Muscle layer of duodenum (tissue), 2 donors: ENCODE measurements around the gene MEFV.
"Not testable (repeated sequence)": the region's sequence is repeated elsewhere in the genome, so short reads cannot be mapped to it uniquely, and the experiment has no call there.

Experiments
- H3K27ac ChIP-seq: one replicate; pipeline ENCODE4 v1.7.0; 2013; ENCODE audit warnings: mild to moderate bottlenecking, low read length
- H3K27me3 ChIP-seq: one replicate; pipeline ENCODE4 v1.7.0; 2013; ENCODE audit warnings: low read depth, mild to moderate bottlenecking, control low read depth, low read length
- H3K36me3 ChIP-seq, 2 donors: one replicate each; pipeline ENCODE4 v1.7.0; 2013; ENCODE audit warnings: low read length in 2 of 2, control low read depth in 1 of 2, mild to moderate bottlenecking in 1 of 2; ENCODE audit not compliant: insufficient read depth in 2 of 2, control insufficient read depth in 1 of 2
- H3K4me1 ChIP-seq, 2 donors: one replicate each; pipeline ENCODE4 v1.7.0; 2013; ENCODE audit warnings: low read length in 2 of 2, mild to moderate bottlenecking in 2 of 2, control low read depth in 1 of 2, moderate library complexity in 1 of 2; ENCODE audit not compliant: insufficient read depth in 2 of 2, control insufficient read depth in 1 of 2
- H3K4me3 ChIP-seq, 2 donors: one replicate each; pipeline ENCODE4 v1.7.0; 2013; ENCODE audit warnings: low read length in 2 of 2, low read depth in 1 of 2, mild to moderate bottlenecking in 1 of 2
- H3K9me3 ChIP-seq, 2 donors: one replicate each; pipeline ENCODE4 v1.7.0; 2013; ENCODE audit warnings: low read length in 2 of 2, control low read depth in 1 of 2, mild to moderate bottlenecking in 1 of 2; ENCODE audit not compliant: control insufficient read depth in 1 of 2
- donor health status: healthy.

The MEFV gene

GRCh38 chr16:3214904-3215600 lies 41.4 kb downstream of the MEFV start:
- no peak overlapping the region for H3K4me3 ChIP-seq
- H3K4me1 ChIP-seq, result no peaks in the 10 kb centered on the region
- H3K27me3 ChIP-seq, result no peaks in the 10 kb centered on the region
- no peak overlapping the region for H3K27ac ChIP-seq
- no peaks in the 10 kb centered on the region for H3K36me3 ChIP-seq
- peaks cover 0 to 6% of the 10 kb centered on the region in 2 donors for H3K9me3 ChIP-seq

DNA sequence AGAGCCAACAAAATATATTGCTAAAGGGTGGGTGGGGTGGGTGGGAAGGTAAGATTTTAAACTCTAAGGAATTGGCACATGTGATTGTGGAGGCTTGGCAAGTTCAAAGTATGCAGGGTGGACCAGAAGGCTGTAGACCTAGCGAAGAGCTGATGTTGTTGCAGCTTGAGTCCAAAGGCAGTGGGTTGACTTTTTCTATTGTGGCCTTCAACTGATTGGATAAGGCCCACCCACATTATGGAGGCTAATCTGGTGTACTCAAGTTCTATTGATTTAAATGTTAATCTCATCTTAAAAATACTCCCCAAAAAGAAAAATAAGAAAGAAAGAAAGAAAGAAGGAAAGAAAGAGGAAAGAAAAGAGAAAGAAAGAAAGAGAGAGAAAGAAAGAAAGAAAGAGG lies 43.9 kb downstream of the MEFV start:
- H3K9me3 ChIP-seq, result peaks cover 0 to 2% of the 10 kb centered on the region in 2 donors
- H3K27ac ChIP-seq, result no peak overlapping the region
- H3K27me3 ChIP-seq, result no peaks in the 10 kb centered on the region
- H3K36me3 ChIP-seq, result no peaks in the 10 kb centered on the region
- H3K4me3 ChIP-seq, result no peak overlapping the region
- H3K4me1 ChIP-seq, result no peaks in the 10 kb centered on the region

- no peaks in the 10 kb centered on the region for H3K4me1 ChIP-seq
- H3K4me3 ChIP-seq, result no peak overlapping the region
- no peaks in the 10 kb centered on the region for H3K27me3 ChIP-seq
- H3K36me3 ChIP-seq, result no peaks in the 10 kb centered on the region
- H3K9me3 ChIP-seq, result peaks cover 0 to 1% of the 10 kb centered on the region in 2 donors
- H3K27ac ChIP-seq, result no peak overlapping the region
Observed at GRCh38 chr16:3212006-3212405, 44.4 kb downstream of the MEFV start.

DNA sequence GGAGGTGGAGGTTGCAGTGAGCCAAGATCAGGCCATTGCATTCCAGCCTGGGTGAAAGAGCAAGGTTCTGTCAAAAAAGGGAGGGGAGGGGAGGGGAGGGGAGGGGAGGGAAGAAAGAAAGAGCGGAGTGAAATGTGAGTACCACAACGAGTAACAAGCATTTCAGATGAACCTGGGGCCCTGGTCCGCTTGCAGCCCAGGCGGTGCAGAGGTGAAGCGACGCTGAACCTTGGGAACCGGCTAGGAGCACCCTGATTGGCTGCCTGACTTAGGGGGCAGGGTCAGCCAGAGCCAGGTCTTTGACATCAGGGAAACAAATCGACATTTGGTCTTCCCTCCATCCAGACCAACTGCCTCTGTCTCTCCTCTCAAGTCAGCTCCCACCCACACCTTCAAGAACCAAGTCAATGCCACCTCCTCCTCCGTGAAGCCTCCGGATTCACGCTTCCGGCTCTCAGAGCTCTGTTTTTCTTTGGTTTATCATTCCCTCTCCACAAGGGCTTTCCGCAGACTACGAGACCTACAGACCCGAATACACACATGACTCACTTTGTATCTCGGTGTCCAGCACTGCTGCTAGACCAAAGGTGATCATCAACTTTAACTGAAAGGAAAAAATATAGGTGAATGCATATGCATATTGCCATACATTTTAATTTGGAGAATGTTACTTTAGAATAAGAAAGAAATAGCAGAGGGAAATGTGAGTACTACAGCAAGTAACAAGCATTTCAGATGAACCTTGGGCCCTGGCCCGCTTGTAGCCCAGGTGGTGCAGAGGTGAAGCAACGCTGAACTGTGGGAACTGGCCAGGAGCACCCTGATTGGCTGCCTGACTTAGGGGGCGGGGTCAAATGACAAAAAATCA lies 49.1 kb downstream of the MEFV start:
- H3K9me3 ChIP-seq, result peaks cover 0 to 19% of the 10 kb centered on the region in 2 donors
- no peak overlapping the region for H3K27ac ChIP-seq
- no peaks in the 10 kb centered on the region for H3K27me3 ChIP-seq
- no peak overlapping the region for H3K4me3 ChIP-seq
- no peaks in the 10 kb centered on the region for H3K36me3 ChIP-seq
- H3K4me1 ChIP-seq, result no peaks in the 10 kb centered on the region

GRCh38 chr16:3205939-3206338 lies 50.5 kb downstream of the MEFV start:
- H3K27ac ChIP-seq, H3K4me3 ChIP-seq, H3K27me3 ChIP-seq, H3K36me3 ChIP-seq, H3K4me1 ChIP-seq: not testable (repeated sequence)
- peaks cover 0 to 19% of the 10 kb centered on the region in 2 donors for H3K9me3 ChIP-seq

DNA sequence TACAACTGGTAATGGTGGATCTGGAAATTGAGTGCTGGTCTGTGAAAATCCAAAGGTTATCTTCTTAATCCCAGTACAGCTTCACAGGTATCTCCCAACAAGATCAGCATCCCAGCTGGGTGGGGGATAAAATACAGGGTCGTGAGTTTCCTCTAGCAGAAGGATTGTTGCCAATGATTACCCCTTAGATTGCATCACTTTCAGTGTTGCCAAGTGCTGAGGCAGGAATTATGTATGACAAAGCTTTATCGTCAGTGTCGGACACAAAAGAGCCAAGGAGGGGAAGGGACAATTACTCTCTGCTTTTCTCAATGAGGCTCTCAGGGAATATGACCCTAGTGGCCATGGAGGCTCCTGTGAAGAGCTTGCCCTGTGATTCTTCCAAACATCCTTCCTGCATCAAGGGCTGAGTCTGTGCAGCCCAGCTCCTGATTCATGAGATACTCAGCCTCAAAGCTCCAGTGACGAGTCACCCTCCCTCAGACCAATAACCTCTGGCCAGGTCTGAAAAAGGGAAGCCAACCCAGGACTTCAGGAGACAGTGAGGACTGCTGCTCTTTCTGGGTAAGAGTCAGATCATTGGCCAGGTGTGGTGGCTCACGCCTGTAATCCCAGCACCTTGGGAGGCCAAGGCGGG lies 53.4 kb downstream of the MEFV start:
- peaks cover 0 to 22% of the 10 kb centered on the region in 2 donors for H3K9me3 ChIP-seq
- H3K27ac ChIP-seq, result no peak overlapping the region
- H3K36me3 ChIP-seq, result no peaks in the 10 kb centered on the region
- H3K27me3 ChIP-seq, result no peaks in the 10 kb centered on the region
- no peaks in the 10 kb centered on the region for H3K4me1 ChIP-seq
- no peak overlapping the region for H3K4me3 ChIP-seq

DNA sequence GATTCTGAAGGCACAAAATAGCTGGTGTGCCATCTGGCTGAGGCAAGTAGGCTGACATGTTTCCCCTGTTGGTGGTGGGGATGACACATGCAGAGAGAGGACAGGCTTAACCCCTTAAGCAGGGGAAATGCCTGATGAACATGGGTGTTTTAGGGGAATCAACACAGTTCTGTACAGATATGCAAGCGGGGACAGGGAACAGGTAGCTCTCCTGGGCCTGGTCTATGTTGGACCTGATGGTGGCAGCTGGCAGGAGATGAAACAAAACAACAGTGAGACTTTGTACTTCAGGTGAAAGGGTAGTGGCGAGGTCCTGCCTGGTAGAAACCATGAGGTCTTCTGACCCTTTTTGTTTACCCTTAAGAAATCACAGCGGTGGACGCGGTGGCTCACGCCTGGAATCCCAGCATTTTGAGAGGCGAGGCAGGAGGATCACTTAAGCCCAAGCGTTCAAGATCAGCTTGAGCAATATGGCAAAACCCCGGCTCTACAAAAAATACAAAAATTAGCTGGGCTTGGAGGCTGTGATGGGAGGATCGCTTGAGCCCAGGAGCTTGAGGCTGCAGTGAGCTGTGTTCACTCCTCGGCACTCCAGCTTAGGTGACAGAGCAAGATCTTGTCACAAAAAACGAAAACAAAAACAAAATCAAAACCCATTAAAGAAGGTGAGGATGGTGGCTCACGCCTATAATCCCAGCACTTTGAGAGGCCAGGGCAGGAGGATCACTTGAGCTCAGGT lies 57.9 kb downstream of the MEFV start:
- no peak overlapping the region for H3K27ac ChIP-seq
- no peak overlapping the region for H3K4me3 ChIP-seq
- H3K27me3 ChIP-seq, result peaks cover 11% of the 10 kb centered on the region
- H3K9me3 ChIP-seq, result peaks cover 0 to 4% of the 10 kb centered on the region in 2 donors
- H3K36me3 ChIP-seq, result no peaks in the 10 kb centered on the region
- no peaks in the 10 kb centered on the region for H3K4me1 ChIP-seq

DNA sequence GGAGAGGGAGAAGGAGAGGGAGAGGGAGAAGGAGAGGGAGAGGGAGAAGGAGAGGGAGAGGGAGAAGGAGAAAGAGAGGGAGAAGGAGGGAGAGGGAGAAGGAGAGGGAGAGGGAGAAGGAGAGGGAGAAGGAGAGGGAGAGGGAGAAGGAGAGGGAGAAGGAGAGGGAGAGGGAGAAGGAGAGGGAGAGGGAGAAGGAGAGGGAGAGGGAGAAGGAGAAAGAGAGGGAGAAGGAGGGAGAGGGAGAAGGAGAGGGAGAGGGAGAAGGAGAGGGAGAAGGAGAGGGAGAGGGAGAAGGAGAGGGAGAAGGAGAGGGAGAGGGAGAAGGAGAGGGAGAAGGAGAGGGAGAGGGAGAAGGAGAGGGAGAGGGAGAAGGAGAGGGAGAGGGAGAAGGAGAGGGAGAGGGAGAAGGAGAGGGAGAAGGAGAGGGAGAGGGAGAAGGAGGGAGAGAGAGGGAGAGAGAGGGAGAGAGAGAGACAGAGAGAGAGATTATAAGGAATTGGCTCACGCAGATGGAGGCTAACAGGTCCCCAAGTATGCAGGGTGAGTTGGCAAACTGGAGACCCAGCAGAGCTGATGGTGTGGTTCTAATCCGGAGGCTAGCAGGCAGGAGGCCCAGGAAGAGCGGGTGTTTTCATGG lies 58.6 kb downstream of the MEFV start:
- not testable (repeated sequence) for H3K4me3 ChIP-seq, H3K36me3 ChIP-seq, H3K27ac ChIP-seq, H3K9me3 ChIP-seq, H3K4me1 ChIP-seq
- peaks cover 16% of the 10 kb centered on the region for H3K27me3 ChIP-seq

- Histone ChIP-seq H3K27me3 (peaks cover 30% of the 10 kb centered on the region), H3K4me3 (no peak overlapping the region), H3K27ac (no peak overlapping the region), H3K9me3 (peaks cover 0 to 4% of the 10 kb centered on the region in 2 donors), H3K4me1 (no peaks in the 10 kb centered on the region), H3K36me3 (no peaks in the 10 kb centered on the region)
Observed at GRCh38 chr16:3195975-3196374, 60.5 kb downstream of the MEFV start.

DNA sequence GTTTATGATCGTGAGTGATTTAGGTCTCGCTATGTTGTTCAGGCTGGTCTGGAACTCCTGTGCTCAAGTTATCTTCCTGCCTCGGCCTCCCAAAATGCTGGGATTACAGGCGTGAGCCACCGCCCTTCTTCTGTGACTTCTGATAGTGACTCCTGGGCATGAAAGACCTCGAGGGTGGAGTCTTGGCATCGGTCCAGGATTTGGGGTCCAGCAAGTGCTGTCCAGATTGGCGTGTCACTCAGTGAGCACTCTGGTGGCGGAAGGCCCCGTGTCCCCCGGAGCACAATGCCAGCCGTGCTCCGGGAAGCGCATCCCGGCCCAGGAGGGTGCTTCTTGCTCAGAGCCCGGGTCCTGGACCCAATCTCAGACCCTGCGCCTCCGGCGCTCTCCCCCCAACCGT lies 61.6 kb downstream of the MEFV start:
- peaks cover 42% of the 10 kb centered on the region for H3K27me3 ChIP-seq
- H3K36me3 ChIP-seq, result no peaks in the 10 kb centered on the region
- no peak overlapping the region for H3K4me3 ChIP-seq
- H3K9me3 ChIP-seq, result no peaks in the 10 kb centered on the region
- H3K4me1 ChIP-seq, result peaks cover 0 to 1% of the 10 kb centered on the region in 2 donors
- H3K27ac ChIP-seq, result no peak overlapping the region
